ENCODE data around the gene MKRN2OS.

GRCh38 chr3:12495749-12496452 lies 49.4 kb downstream of the MKRN2OS start:
- TF ChIP-seq CTCF (conservative IDR thresholded peaks at IDR 0.05 in 1 of 2, IDR thresholded peaks at IDR 0.05 in 1 of 2; ENCODE audit: low read depth in 1 of 2, low read length in 2 of 2) (peak in 1 of 2 donors; percentile 11), EZH2 (IDR thresholded peaks at IDR 0.05; ENCODE audit: low read length, missing control alignments) (no peak)
